CD4-positive, alpha-beta T cell (primary cell): ENCODE data around the gene ZNF334. TPM values are rescaled to one million over a fixed set of nuclear protein-coding genes. Genes with fewer than 3 reads are reported as not detected.

Experiments used
- ATAC-seq: fragments of 200-7000 bp; cut with Tn5 transposase; one replicate; pipeline ENCODE4 v1.10.0; 2022; ENCODE audit warnings: mild to moderate bottlenecking; ENCODE audit not compliant: poor library complexity
- CTCF ChIA-PET: fragments of 350-600 bp; sonication (Branson Sonifier 250); formaldehyde crosslinking; loops from one replicate; lab custom pipeline; 2021; ENCODE audit warnings: antibody characterized with exemption, inconsistent platforms; lab: Charles Lee
- POLR2A ChIA-PET: fragments of 350-600 bp; sonication (Branson Sonifier 250); formaldehyde crosslinking; loops from one replicate; lab custom pipeline; 2021; ENCODE audit warnings: antibody characterized with exemption, inconsistent platforms; lab: Charles Lee
- DNase-seq, 14 experiments: peaks; one replicate each; pipeline ENCODE4 v3.0.0-alpha.2; 2013 to 2020; ENCODE audit warnings: mixed read lengths in 2 of 14
- H3K27ac ChIP-seq, 2 donors: one replicate each; pipeline versions ENCODE4 v1.5.1 to v1.7.0; 2013; ENCODE audit warnings: low read length in 2 of 2, low read depth in 1 of 2, mild to moderate bottlenecking in 1 of 2
- H3K27me3 ChIP-seq, 2 experiments: 1 replicate in 1 of 2; 2 replicates in 1 of 2; pipeline versions ENCODE4 v1.6.1 to v1.7.0; 2013; ENCODE audit warnings: low read length in 2 of 2, control low read depth in 1 of 2, mild to moderate bottlenecking in 1 of 2, moderate library complexity in 1 of 2; ENCODE audit not compliant: insufficient read depth in 2 of 2, control insufficient read depth in 1 of 2
- H3K36me3 ChIP-seq: one replicate; pipeline ENCODE4 v1.6.1; 2013; ENCODE audit warnings: low read length, control low read depth; ENCODE audit not compliant: insufficient read depth
- H3K4me1 ChIP-seq: one replicate; pipeline ENCODE4 v1.6.1; 2013; ENCODE audit warnings: low read length, control low read depth; ENCODE audit not compliant: insufficient read depth
- H3K4me3 ChIP-seq: one replicate; pipeline ENCODE4 v1.5.1; 2013; ENCODE audit warnings: mild to moderate bottlenecking, low read length, moderate library complexity
- H3K9me3 ChIP-seq, 2 experiments: 1 replicate in 1 of 2; 2 replicates in 1 of 2; pipeline versions ENCODE4 v1.6.1 to v1.7.0; 2013; ENCODE audit warnings: low read length in 2 of 2, mild to moderate bottlenecking in 2 of 2, control low read depth in 1 of 2, moderate library complexity in 1 of 2; ENCODE audit not compliant: control insufficient read depth in 1 of 2, insufficient read depth in 1 of 2
- H3K27ac Mint-ChIP-seq: one replicate; pipeline ENCODE4 v1.8.0; 2020; ENCODE audit warnings: mixed read lengths
- H3K27me3 Mint-ChIP-seq: one replicate; pipeline ENCODE4 v1.8.0; 2021; ENCODE audit warnings: mixed read lengths
- H3K36me3 Mint-ChIP-seq: one replicate; pipeline ENCODE4 v1.8.0; 2021; ENCODE audit warnings: low read depth, mixed read lengths
- H3K4me1 Mint-ChIP-seq: one replicate; pipeline ENCODE4 v1.8.0; 2021; ENCODE audit warnings: low read depth, mixed read lengths
- H3K4me3 Mint-ChIP-seq: one replicate; pipeline ENCODE4 v1.8.0; 2020; ENCODE audit warnings: mild to moderate bottlenecking, mixed read lengths
- H3K9me3 Mint-ChIP-seq: one replicate; pipeline ENCODE4 v1.8.0; 2020; ENCODE audit warnings: mixed read lengths
- CTCF ChIP-seq: fragments of 200-600 bp; IDR thresholded peaks from one replicate; pipeline ENCODE4 v1.8.0; 2022; ENCODE audit warnings: antibody characterized with exemption, mild to moderate bottlenecking
- intact Hi-C, 2 experiments: fragments of 100-400 bp; cut with DNase I in 1 of 2; cut with micrococcal nuclease in 1 of 2; formaldehyde crosslinking; loops; one replicate each; pipeline versions ENCODE4 v1.15.1 to v1.9.0; 2023 to 2025; cut with DNase I, micrococcal nuclease
- total RNA-seq, 174 experiments: library from RNA in 2 of 174; stranded (reverse) in 2 of 174; gene quantifications; one replicate each; pipeline ENCODE4 v1.2.3 and lab custom pipeline; 2021 to 2026

The ZNF334 gene
- total RNA-seq, 2 experiments from 2014 or later, result 0.19 to 0.28 TPM

GRCh38 chr20:46547995-46548394 is 34.6 kb upstream of the ZNF334 start:
- CTCF ChIA-PET, result no interaction called here

GRCh38 chr20:46546936-46547335 is 33.6 kb upstream of the ZNF334 start:
- H3K36me3 Mint-ChIP-seq, result no peaks in the 10 kb centered on the region
- DNase-seq (peak in 1 of 14 experiments; percentile 4), ATAC-seq (no peak)
- POLR2A ChIA-PET, result no interaction called here
- Histone ChIP-seq H3K4me1 (peaks cover 20% of the 10 kb centered on the region), H3K27ac (no peak overlapping the region), H3K36me3 (no peaks in the 10 kb centered on the region), H3K9me3 (peaks cover 0 to 3% of the 10 kb centered on the region in 2 experiments), H3K27me3 (peaks cover 0 to 6% of the 10 kb centered on the region in 2 experiments), H3K4me3 (no peak overlapping the region)
- no peak for TF ChIP-seq CTCF
- H3K4me1 Mint-ChIP-seq, result no peaks in the 10 kb centered on the region
- H3K4me3 Mint-ChIP-seq, result no peak overlapping the region
- no peaks in the 10 kb centered on the region for H3K9me3 Mint-ChIP-seq
- no peak overlapping the region for H3K27ac Mint-ChIP-seq
- peaks cover 11% of the 10 kb centered on the region for H3K27me3 Mint-ChIP-seq
- intact Hi-C loops, result no loop called here
- CTCF ChIA-PET, result no interaction called here

More at GRCh38 chr20:46547995-46548394, 34.6 kb upstream of the ZNF334 start:
- H3K4me3 Mint-ChIP-seq, result no peak overlapping the region
- H3K27ac ChIP-seq, result no peak overlapping the region
- H3K9me3 Mint-ChIP-seq, result no peaks in the 10 kb centered on the region
- ATAC-seq (no peak), DNase-seq (no peak)
- peaks cover 0 to 6% of the 10 kb centered on the region in 2 experiments for H3K27me3 ChIP-seq
- POLR2A ChIA-PET, result no interaction called here
- H3K36me3 Mint-ChIP-seq, result no peaks in the 10 kb centered on the region
- peaks cover 6% of the 10 kb centered on the region for H3K27me3 Mint-ChIP-seq
- no peak overlapping the region for H3K27ac Mint-ChIP-seq
- H3K4me1 Mint-ChIP-seq, result peaks cover 6% of the 10 kb centered on the region
- no peak overlapping the region for H3K4me3 ChIP-seq
- no peaks in the 10 kb centered on the region for H3K36me3 ChIP-seq
- peaks cover 31% of the 10 kb centered on the region for H3K4me1 ChIP-seq
- peaks cover 0 to 3% of the 10 kb centered on the region in 2 experiments for H3K9me3 ChIP-seq
- TF ChIP-seq CTCF, result no peak
- intact Hi-C loops, result no loop called here

GRCh38 chr20:46546298-46546697 is 32.9 kb upstream of the ZNF334 start:
- intact Hi-C loops, result no loop called here
- peaks cover 0 to 3% of the 10 kb centered on the region in 2 experiments for H3K9me3 ChIP-seq
- H3K4me1 Mint-ChIP-seq, result no peaks in the 10 kb centered on the region

More at GRCh38 chr20:46546298-46546697, 32.9 kb upstream of the ZNF334 start:
- Histone ChIP-seq H3K36me3 (no peaks in the 10 kb centered on the region), H3K27ac (no peak overlapping the region), H3K4me1 (peaks cover 16% of the 10 kb centered on the region), H3K4me3 (no peak overlapping the region), H3K27me3 (peaks cover 0 to 6% of the 10 kb centered on the region in 2 experiments)
- CTCF ChIA-PET, result no interaction called here
- POLR2A ChIA-PET, result no interaction called here
- Mint-ChIP-seq H3K36me3 (no peaks in the 10 kb centered on the region), H3K4me3 (no peak overlapping the region), H3K27ac (no peak overlapping the region), H3K9me3 (no peaks in the 10 kb centered on the region), H3K27me3 (peaks cover 11% of the 10 kb centered on the region)
- DNase-seq (no peak), ATAC-seq (no peak)
- no peak for TF ChIP-seq CTCF
